ENCODE results near the gene IRX4.

DNA sequence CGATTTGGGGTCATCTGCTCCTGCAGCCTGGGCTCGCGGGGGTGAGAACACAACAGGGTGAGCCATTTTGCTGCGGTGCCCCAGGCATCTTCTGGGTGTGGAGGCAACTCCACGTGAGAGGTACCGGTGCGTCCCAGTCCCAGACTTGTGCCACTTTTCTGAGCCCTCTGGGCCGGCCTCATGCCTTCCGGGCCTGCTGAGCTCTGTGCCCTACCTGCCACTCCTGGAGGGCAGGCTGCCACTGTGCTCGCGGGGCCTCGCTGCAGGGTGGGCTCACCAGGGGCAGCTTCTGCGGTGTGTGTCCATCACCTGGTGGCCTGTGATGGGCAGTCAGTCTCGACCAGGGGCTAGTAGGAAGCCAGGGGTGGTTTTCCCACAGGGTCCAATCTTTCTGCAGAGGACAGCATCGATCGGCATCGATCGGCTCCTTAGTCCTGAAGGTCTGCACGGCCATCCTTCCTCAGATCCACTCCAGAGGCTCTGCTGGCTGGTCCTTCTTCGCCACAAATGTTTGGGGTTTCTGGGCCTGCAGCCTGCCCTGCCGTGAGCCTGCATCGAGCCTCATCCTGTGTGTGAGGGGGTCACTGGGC is 22.6 kb downstream of the IRX4 start:
- TF ChIP-seq, protein P1, sequence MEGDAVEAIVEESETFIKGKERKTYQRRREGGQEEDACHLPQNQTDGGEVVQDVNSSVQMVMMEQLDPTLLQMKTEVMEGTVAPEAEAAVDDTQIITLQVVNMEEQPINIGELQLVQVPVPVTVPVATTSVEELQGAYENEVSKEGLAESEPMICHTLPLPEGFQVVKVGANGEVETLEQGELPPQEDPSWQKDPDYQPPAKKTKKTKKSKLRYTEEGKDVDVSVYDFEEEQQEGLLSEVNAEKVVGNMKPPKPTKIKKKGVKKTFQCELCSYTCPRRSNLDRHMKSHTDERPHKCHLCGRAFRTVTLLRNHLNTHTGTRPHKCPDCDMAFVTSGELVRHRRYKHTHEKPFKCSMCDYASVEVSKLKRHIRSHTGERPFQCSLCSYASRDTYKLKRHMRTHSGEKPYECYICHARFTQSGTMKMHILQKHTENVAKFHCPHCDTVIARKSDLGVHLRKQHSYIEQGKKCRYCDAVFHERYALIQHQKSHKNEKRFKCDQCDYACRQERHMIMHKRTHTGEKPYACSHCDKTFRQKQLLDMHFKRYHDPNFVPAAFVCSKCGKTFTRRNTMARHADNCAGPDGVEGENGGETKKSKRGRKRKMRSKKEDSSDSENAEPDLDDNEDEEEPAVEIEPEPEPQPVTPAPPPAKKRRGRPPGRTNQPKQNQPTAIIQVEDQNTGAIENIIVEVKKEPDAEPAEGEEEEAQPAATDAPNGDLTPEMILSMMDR (IDR thresholded peaks at IDR 0.05) = no peak
- TF ChIP-seq POLR2A (IDR thresholded peaks at IDR 0.05) = no peak
